VCaP (cell line): ENCODE results near the gene KLHL29.

ENCODE experiments used
- H3K27ac ChIP-seq: fragments of 450-650 bp; 2 replicates; pipeline ENCODE4 v1.5.1; 2017
- CTCF ChIP-seq: fragments of 450-650 bp; conservative IDR thresholded peaks from 2 replicates; pipeline ENCODE4 v1.5.1; 2017; ENCODE audit warnings: mild to moderate bottlenecking, moderate library complexity

The KLHL29 gene

DNA sequence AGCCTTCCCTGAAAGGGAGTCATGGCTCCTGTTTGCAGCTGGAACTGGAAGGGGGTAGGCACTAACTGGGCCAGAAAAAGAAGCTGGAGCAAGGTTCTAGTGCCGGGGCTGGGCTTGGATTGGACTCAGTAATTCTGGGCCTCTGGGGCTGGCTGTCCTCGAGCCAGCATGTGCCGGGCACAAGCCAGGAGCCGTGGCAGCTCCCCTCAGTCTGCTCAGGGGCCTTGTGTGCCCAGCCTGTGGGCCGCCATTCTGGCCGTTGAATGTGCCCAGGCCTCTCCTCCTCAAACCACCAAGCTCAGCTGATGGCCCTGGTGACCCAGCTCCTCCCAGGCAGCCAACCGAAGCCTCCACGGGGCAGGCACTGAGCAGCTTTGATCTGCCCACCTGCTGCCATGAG lies 119.6 kb downstream of the KLHL29 start:
- no peak overlapping the region for H3K27ac ChIP-seq
- TF ChIP-seq CTCF, result no peak

DNA sequence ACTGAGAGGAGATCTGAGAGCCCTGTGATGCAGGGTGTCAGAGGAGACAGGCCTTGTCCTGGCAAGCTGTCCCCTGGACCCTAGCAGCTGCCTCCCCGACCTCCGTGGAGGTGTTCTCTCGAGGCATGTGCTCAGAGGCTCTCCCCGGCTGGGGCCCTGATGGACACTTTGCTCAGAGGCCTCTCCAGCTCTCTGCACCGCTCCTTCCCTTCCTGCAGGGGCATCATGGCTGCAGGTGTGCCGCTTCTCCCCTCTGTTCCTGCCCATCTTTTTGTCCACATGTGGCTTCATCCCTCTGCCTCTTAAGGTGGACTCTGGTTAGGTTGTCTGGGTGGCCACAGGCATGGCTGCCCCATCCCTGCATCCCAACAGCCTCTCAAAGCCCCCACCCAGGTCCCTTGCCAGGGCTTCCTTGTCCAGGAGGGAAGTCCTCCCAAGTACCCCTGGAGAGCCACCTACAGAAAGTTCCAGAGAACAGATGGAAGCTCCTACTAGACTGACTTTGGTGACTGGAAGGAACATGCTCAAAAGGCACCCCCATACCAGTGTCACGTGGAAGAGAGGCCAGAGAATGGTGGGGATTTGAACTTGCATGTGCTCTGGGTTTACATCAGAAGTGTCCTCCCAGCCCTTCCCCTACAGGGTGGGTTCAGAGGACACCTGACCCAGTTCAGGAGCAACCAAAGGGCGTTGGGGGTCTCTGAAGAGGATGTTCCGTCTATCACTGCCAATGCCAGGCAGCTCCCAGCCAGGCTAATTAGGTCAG lies 120.4 kb downstream of the KLHL29 start:
- 0 out of 2 replicates have a peak, but pooled peaks have one; percentile 10 for TF ChIP-seq CTCF
- no peak overlapping the region for H3K27ac ChIP-seq

DNA sequence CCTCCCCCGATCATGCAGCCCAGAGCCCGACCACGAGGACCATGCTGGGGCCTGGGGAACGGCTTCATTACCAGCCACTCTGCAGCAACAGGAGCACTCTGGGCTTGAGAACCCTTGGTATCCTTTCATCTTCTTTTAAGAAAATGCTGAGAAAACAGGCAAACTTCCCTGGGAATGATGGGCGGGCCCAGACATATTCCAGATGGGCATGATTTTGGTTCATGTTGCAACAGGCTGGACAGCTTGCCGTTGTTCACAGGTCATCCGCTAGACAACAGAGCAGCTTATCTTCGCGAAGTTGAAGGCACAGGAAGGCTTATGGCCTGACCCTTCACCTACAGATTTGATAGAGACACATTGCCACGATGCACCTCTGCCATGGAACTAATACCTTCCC lies 121.0 kb downstream of the KLHL29 start:
- no peak overlapping the region for H3K27ac ChIP-seq
- TF ChIP-seq CTCF, result no peak

- H3K27ac ChIP-seq, result no peak overlapping the region
- TF ChIP-seq CTCF, result no peak
Observed at GRCh38 chr2:23506531-23507266, 121.7 kb downstream of the KLHL29 start.

DNA sequence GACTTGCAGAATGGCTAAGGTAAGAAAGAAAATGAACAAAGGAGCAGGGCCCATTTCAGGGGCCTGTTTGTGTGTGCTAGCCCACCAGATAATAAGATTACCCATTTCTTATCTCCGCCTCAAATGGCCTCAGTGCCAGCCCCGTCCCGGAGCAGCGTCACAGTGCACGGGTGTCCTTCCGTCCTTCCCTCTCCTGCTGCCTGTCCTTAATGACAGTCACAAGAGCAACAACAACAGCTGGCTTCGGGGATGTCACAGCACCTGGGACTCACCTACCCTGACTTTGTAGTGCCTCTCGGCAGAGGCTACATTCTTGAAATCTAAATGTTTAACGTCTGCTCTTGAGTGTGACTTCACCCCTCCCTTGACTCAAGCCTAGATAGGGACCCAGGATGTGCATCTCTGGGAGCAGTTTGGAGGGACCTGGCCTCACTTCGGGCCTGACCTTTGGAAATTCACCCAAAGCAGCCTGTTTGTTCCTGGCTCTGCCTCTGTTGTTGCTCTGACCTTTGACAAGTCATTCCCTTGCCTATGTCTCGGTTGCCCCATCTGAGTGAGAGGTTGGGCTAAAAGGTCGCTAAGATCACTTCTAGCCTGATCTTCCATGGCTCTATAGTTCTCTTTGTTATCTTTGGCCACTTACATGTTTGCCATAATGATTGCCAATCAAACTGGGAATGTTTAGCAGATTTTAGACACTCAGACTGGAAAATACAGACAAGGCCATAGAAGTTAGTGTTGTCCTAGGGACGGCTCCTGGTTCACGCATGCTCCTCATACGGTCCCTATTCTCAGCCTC lies 122.5 kb downstream of the KLHL29 start:
- no peak for TF ChIP-seq CTCF
- H3K27ac ChIP-seq, result no peak overlapping the region

GRCh38 chr2:23508066-23508390 lies 123.0 kb downstream of the KLHL29 start:
- TF ChIP-seq CTCF, result no peak
- no peak overlapping the region for H3K27ac ChIP-seq

GRCh38 chr2:23509103-23509502 lies 124.1 kb downstream of the KLHL29 start:
- no peak for TF ChIP-seq CTCF

More at GRCh38 chr2:23509103-23509502, 124.1 kb downstream of the KLHL29 start:
- no peak overlapping the region for H3K27ac ChIP-seq
